GM23338 (cell line): Measurements from ENCODE around the gene TBC1D16. TPM values are rescaled to one million over a fixed set of nuclear protein-coding genes. Genes with fewer than 3 reads are reported as not detected.

Experiments
- ATAC-seq: fragments of 200-7000 bp; cut with Tn5 transposase; 3 replicates; pipeline ENCODE4 v1.9.1; 2020
- DNase-seq: peaks from one replicate; pipeline ENCODE4 v3.0.0-alpha.2; 2015; ENCODE audit warnings: low spot score
- H2AFZ ChIP-seq: fragments of 200-600 bp; sonication (generic); 2 replicates; pipeline ENCODE4 v1.8.0; 2016; ENCODE audit warnings: antibody characterized with exemption, mild to moderate bottlenecking, moderate library complexity
- H3F3A ChIP-seq: fragments of 200-600 bp; sonication (generic); replicated peaks from 2 replicates; pipeline ENCODE4 v1.8.0; 2017; ENCODE audit warnings: antibody characterized with exemption, mixed run types, low read depth
- H3K27ac ChIP-seq: fragments of 200-600 bp; sonication (generic); 2 replicates; pipeline ENCODE4 v1.6.1; 2016; ENCODE audit warnings: low read depth
- H3K27me3 ChIP-seq: fragments of 200-600 bp; sonication (generic); 2 replicates; pipeline ENCODE4 v1.8.0; 2016; ENCODE audit warnings: mild to moderate bottlenecking, mixed run types, moderate library complexity; ENCODE audit not compliant: insufficient read depth
- H3K36me3 ChIP-seq: fragments of 200-600 bp; sonication (generic); 2 replicates; pipeline ENCODE4 v1.8.0; 2016; ENCODE audit warnings: mild to moderate bottlenecking; ENCODE audit not compliant: insufficient read depth
- H3K4me1 ChIP-seq: fragments of 200-600 bp; sonication (generic); 2 replicates; pipeline ENCODE4 v1.8.0; 2016; ENCODE audit warnings: mild to moderate bottlenecking, moderate library complexity; ENCODE audit not compliant: insufficient read depth
- H3K4me2 ChIP-seq: fragments of 200-600 bp; sonication (generic); 2 replicates; pipeline ENCODE4 v1.7.1; 2017; ENCODE audit warnings: mixed run types
- H3K4me3 ChIP-seq: fragments of 200-600 bp; sonication (generic); 2 replicates; pipeline ENCODE4 v1.6.1; 2016; ENCODE audit warnings: mixed run types
- H3K79me2 ChIP-seq: fragments of 200-600 bp; sonication (generic); replicated peaks from 2 replicates; pipeline ENCODE4 v1.8.0; 2017; ENCODE audit warnings: mild to moderate bottlenecking; ENCODE audit not compliant: insufficient read depth
- H3K9me2 ChIP-seq: fragments of 200-600 bp; sonication (generic); 2 replicates; pipeline ENCODE4 v1.8.0; 2017; ENCODE audit not compliant: insufficient read depth
- H4K20me1 ChIP-seq: fragments of 200-600 bp; sonication (generic); replicated peaks from 2 replicates; pipeline ENCODE4 v1.8.0; 2017; ENCODE audit warnings: mild to moderate bottlenecking; ENCODE audit not compliant: insufficient read depth
- H3K27ac Mint-ChIP-seq: 2 replicates; pipeline ENCODE4 v1.8.0; 2020; ENCODE audit warnings: inconsistent platforms, mild to moderate bottlenecking, moderate library complexity, mixed read lengths
- H3K27me3 Mint-ChIP-seq: 3 replicates; pipeline ENCODE4 v1.8.0; 2022; ENCODE audit warnings: low read depth, mild to moderate bottlenecking, moderate library complexity, mixed read lengths, inconsistent platforms; ENCODE audit not compliant: insufficient read depth, poor library complexity
- H3K36me3 Mint-ChIP-seq: 3 replicates; pipeline ENCODE4 v1.8.0; 2021; ENCODE audit warnings: low read depth, mild to moderate bottlenecking, inconsistent platforms, moderate library complexity, mixed read lengths
- H3K4me1 Mint-ChIP-seq: 3 replicates; pipeline ENCODE4 v1.8.0; 2020; ENCODE audit warnings: mild to moderate bottlenecking, inconsistent platforms, mixed read lengths
- H3K4me3 Mint-ChIP-seq: 3 replicates; pipeline ENCODE4 v1.8.0; 2021; ENCODE audit warnings: moderate library complexity, mild to moderate bottlenecking, inconsistent platforms, mixed read lengths
- H3K9me3 Mint-ChIP-seq: 3 replicates; pipeline ENCODE4 v1.8.0; 2020; ENCODE audit warnings: moderate library complexity, mild to moderate bottlenecking, inconsistent platforms, mixed read lengths
- CREB1 ChIP-seq: fragments of 250-450 bp; sonication (Bioruptor Pico); IDR thresholded peaks from 2 replicates; pipeline ENCODE4 v1.5.0; 2020; ENCODE audit warnings: low read depth, mild to moderate bottlenecking, moderate library complexity
- NANOG ChIP-seq: IDR thresholded peaks from 2 replicates; pipeline ENCODE4 v1.6.1; 2016; ENCODE audit warnings: antibody characterized with exemption, borderline replicate concordance
- REST ChIP-seq: IDR thresholded peaks from one replicate; pipeline ENCODE4 v1.6.1; 2018; ENCODE audit warnings: antibody characterized with exemption; ENCODE audit not compliant: unreplicated experiment
- ZNF462 ChIP-seq: fragments of 250-450 bp; sonication (Bioruptor Pico); IDR thresholded peaks from 2 replicates; pipeline ENCODE4 v1.5.0; 2020; ENCODE audit warnings: mild to moderate bottlenecking, moderate library complexity
- polyA plus RNA-seq: library from polyadenylated mRNA; unstranded; fragments of >200 nt; fragmentation: Nextera tagmentation; extraction: Ambion mirVana; gene quantifications from 2 replicates; pipeline ENCODE4 v1.2.1, GENCODE V29; 2016
- total RNA-seq: library from RNA; depleted of rRNA; stranded (reverse); fragments of >200 nt; shearing (Covaris generic); gene quantifications from 2 replicates; pipeline ENCODE4 v1.2.3, GENCODE V29; 2014

The TBC1D16 gene
- total and polyA plus RNA-seq, 2 experiments from 2014 or later = 16.7 to 104 TPM

GRCh38 chr17:79979816-79980215 is 55.9 kb downstream of the TBC1D16 start:
- Histone ChIP-seq H3K4me1 (no peaks in the 10 kb centered on the region), H3K9me2 (no peaks in the 10 kb centered on the region), H3K36me3 (no peaks in the 10 kb centered on the region), H2AFZ (no peak overlapping the region), H3K27ac (no peak overlapping the region), H3K4me3 (no peak overlapping the region), H3K4me2 (no peak overlapping the region), H3K27me3 (no peaks in the 10 kb centered on the region), H3F3A (0 out of 2 replicates have a peak, but pooled peaks cover 3% of the 10 kb centered on the region), H3K79me2 (peaks cover 36% of the 10 kb centered on the region), H4K20me1 (peaks cover 8% of the 10 kb centered on the region; the same call in 1 of the 2 replicates)
- Mint-ChIP-seq H3K4me1 (peaks cover 14% of the 10 kb centered on the region), H3K4me3 (no peak overlapping the region), H3K27ac (no peak overlapping the region), H3K36me3 (peaks cover 3% of the 10 kb centered on the region; the same call in 2 of the 3 replicates), H3K9me3 (no peaks in the 10 kb centered on the region), H3K27me3 (peaks cover 9% of the 10 kb centered on the region)
- ATAC-seq (no peak), DNase-seq (no peak)
- no peak for TF ChIP-seq REST
- TF ChIP-seq CREB1 (CRISPR knock-in tag) = no peak
- no peak for TF ChIP-seq NANOG

GRCh38 chr17:79979221-79979741 is 56.4 kb downstream of the TBC1D16 start:
- Mint-ChIP-seq H3K36me3 (peaks cover 3% of the 10 kb centered on the region; the same call in 2 of the 3 replicates), H3K27me3 (peaks cover 9% of the 10 kb centered on the region), H3K27ac (no peak overlapping the region), H3K4me1 (peaks cover 17% of the 10 kb centered on the region), H3K9me3 (no peaks in the 10 kb centered on the region), H3K4me3 (no peak overlapping the region)
- TF ChIP-seq ZNF462 = no peak
- no peak overlapping the region for H3K4me3 ChIP-seq
- H3K27me3 ChIP-seq = no peaks in the 10 kb centered on the region
- ATAC-seq (no peak), DNase-seq (no peak)
- H3K36me3 ChIP-seq = no peaks in the 10 kb centered on the region; the same call in 1 of the 2 replicates
- H3F3A ChIP-seq = 0 out of 2 replicates have a peak, but pooled peaks cover 7% of the 10 kb centered on the region
- no peak overlapping the region for H3K27ac ChIP-seq
- peaks cover under 1% of the 10 kb centered on the region; the same call in 1 of the 2 replicates for H3K4me1 ChIP-seq
- peaks cover 40% of the 10 kb centered on the region for H3K79me2 ChIP-seq
- no peak overlapping the region for H2AFZ ChIP-seq
- no peak overlapping the region for H3K4me2 ChIP-seq
- H4K20me1 ChIP-seq = peaks cover 11% of the 10 kb centered on the region; the same call in 1 of the 2 replicates
- no peaks in the 10 kb centered on the region for H3K9me2 ChIP-seq
